Gastroesophageal sphincter (tissue), 3 donors: ENCODE measurements around the gene CCDC60.

Experiments
- CTCF ChIP-seq, 4 experiments: fragments of 200-600 bp in 2 of 4; fragments of 450-650 bp in 2 of 4; sonication (generic) in 1 of 4; IDR thresholded peaks; one replicate each; pipeline ENCODE4 v1.5.1; 2017 to 2019; ENCODE audit warnings: antibody characterized with exemption in 4 of 4, mild to moderate bottlenecking in 2 of 4, moderate library complexity in 2 of 4
- EP300 ChIP-seq: sonication (generic); formaldehyde crosslinking; IDR thresholded peaks from one replicate; pipeline ENCODE4 v1.6.1; 2017; ENCODE audit warnings: antibody characterized with exemption, mild to moderate bottlenecking
- POLR2A ChIP-seq, 2 donors: fragments of 450-650 bp; IDR thresholded peaks; one replicate each; pipeline ENCODE4 v1.6.1; 2017; ENCODE audit warnings: antibody characterized with exemption in 2 of 2, mild to moderate bottlenecking in 2 of 2, moderate library complexity in 1 of 2

- TF ChIP-seq CTCF (IDR thresholded peaks at IDR 0.05) (no peak), EP300 (no peak), POLR2A (IDR thresholded peaks at IDR 0.05) (no peak)
Observed at GRCh38 chr12:119312904-119313303, 21.6 kb upstream of the CCDC60 start.
